ENCODE results near the gene CHAF1A.

DNA sequence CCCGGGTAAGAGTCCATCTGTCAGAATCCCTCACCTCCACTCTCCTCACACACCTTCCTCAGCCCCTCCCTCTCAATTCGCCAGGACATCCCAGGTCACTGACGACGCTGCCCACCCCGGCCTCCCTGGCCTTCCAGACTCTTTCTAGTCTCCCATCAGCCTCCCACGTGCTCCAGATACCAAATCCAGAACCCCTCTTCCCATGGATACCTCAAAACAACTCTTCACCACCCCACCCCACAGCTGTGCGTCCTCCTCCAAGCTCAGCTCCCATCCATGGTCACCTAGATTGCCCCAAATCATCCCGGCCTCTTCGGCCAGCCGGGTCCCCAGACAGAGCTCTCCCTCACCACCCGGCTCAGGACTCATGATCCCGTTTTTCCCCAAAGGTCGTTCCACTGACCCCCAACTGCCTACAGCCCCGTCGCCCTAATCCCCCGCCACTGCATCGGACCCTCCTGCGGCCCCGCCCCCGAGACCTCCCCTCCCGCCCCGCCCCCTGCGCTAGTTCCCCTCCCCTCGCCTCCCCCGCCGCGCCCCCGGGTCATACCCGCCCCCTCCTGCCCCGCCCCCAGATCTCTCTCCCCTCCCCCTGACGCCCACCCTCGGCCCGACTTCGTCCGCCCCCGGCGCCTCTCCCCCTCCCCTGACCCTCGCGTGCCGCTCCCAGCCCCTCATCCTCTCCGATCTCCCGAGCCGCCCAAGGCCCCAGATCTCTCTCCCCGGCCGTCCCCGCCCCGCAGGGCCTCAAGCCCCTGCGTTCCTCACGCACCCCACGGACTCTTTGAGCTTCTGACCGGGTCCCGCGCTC, 54.6 kb downstream of the CHAF1A start:
- no peak for TF ChIP-seq POLR2A (IDR thresholded peaks at IDR 0.05; ENCODE audit: low read depth, low read length)
- no peak for TF ChIP-seq POLR2AphosphoS5 (IDR thresholded peaks at IDR 0.05; ENCODE audit: low read depth, low read length)
- TF ChIP-seq TAF1 (IDR thresholded peaks at IDR 0.05; ENCODE audit: borderline replicate concordance, low read depth, low read length) = no peak

Data from GM12892 (cell line).